Cardiac fibroblast (primary cell): ENCODE results near the gene KIF12.

ENCODE experiments used
- DNase-seq, 2 donors: peaks; one replicate each; pipeline versions ENCODE4 v3.0.0 to v3.0.0-alpha.2; 2010; ENCODE audit warnings: low read depth in 2 of 2
- H3K4me3 ChIP-seq, 2 donors: replicated peaks in 1 of 2; 1 replicate in 1 of 2; 2 replicates in 1 of 2; pipeline ENCODE4 v1.5.1; 2011; ENCODE audit warnings: low read depth in 2 of 2, low read length in 2 of 2, mild to moderate bottlenecking in 2 of 2, moderate library complexity in 1 of 2
- TF ChIP-seq, protein P1 (sequence below): IDR thresholded peaks from one replicate; pipeline ENCODE4 v1.5.1; 2011; ENCODE audit warnings: low read depth, mild to moderate bottlenecking, low read length, inconsistent platforms

KIF12 gene

DNA sequence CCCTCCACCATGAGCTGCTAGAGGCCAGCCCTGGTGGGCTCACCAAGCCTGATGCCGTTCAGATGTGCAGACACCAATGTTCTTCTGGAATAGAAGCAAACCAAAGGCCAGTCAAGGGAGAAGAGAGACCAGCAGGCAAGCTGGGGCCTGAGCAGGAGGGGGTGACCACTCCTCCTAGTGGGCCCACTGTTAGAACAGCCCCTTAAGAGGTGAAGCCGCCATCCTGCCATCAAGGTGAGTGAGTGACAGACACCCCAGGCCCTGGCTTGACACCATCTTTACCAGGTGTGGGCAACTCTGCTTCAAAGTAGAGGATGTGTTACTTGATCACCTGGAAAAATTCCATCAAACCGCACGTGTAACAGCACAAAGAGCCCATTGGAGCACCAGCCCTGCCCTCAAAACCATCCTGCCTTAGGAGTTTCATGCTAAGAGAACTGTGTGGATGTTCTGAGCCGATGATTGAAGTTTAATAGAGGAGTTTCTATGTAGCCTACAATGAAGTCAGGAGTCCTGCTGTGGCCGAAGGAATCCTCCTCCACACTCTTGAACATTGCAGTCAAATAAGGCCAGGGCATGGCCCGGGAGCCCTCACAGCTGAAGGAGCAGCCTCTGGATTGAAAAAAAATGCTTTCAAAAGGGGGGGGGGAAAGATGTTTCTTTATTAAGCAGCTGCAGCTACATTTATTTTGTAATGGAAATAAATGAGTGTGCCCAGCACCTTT is 41.8 kb downstream of the KIF12 start:
- no peak overlapping the region for H3K4me3 ChIP-seq
- TF ChIP-seq, protein P1, sequence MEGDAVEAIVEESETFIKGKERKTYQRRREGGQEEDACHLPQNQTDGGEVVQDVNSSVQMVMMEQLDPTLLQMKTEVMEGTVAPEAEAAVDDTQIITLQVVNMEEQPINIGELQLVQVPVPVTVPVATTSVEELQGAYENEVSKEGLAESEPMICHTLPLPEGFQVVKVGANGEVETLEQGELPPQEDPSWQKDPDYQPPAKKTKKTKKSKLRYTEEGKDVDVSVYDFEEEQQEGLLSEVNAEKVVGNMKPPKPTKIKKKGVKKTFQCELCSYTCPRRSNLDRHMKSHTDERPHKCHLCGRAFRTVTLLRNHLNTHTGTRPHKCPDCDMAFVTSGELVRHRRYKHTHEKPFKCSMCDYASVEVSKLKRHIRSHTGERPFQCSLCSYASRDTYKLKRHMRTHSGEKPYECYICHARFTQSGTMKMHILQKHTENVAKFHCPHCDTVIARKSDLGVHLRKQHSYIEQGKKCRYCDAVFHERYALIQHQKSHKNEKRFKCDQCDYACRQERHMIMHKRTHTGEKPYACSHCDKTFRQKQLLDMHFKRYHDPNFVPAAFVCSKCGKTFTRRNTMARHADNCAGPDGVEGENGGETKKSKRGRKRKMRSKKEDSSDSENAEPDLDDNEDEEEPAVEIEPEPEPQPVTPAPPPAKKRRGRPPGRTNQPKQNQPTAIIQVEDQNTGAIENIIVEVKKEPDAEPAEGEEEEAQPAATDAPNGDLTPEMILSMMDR, result no peak
- no peak for DNase-seq

- H3K4me3 ChIP-seq, result no peak overlapping the region
- DNase-seq, result no peak
- TF ChIP-seq, protein P1, result no peak
Observed at GRCh38 chr9:114056527-114056926, 42.6 kb downstream of the KIF12 start.

DNA sequence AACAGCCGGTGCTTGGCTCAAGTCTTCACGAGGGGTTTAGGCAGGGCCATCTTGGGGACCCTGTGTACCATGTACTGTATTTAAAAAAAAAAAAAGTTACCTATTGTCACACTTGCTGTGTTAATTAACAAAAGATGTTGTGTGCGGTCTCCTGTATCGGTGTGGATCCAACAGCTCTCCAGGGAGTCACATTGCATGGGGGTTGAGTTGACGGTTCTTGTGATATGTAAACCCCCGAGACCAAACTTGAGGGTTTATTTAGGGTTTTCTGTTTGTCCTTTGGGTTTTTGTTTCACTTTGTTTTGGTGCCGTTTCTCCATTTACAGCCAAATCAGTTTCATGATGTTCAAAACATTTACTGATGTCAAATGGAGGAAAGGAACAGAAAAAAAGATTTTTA is 43.2 kb downstream of the KIF12 start:
- TF ChIP-seq, protein P1, result no peak
- no peak for DNase-seq
- H3K4me3 ChIP-seq, result no peak overlapping the region

DNA sequence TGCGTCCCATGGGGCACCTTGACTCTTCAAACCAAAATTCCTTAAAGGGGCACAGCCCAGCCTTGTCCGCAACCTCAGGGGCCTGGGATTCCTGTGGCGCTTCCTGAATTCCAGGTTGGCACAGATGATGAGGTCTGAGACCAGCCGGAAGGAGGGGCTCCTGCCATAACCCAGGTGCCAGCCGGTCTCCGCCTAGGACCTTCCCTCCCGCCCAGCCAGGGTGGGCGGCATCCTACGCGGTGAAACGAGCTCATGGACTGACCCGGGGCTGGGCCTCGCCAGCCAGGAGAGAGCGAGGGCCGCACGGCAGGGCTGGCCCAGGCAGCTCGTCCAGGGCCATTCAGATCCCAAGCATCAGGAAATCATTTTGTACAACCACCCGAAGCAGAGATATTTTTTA is 44.0 kb downstream of the KIF12 start:
- no peak for DNase-seq
- no peak overlapping the region for H3K4me3 ChIP-seq
- TF ChIP-seq, protein P1, result no peak

GRCh38 chr9:114054191-114054690 is 44.9 kb downstream of the KIF12 start:
- TF ChIP-seq, protein P1, result no peak
- DNase-seq, result no peak
- no peak overlapping the region for H3K4me3 ChIP-seq

GRCh38 chr9:114053246-114054005 is 45.7 kb downstream of the KIF12 start:
- H3K4me3 ChIP-seq, result no peak overlapping the region
- TF ChIP-seq, protein P1, result no peak
- no peak for DNase-seq
